ENCODE data around the gene FARSA.
A peak's percentile ranks its signal among the peaks of the same experiment; 100 is the strongest.

The FARSA gene

GRCh38 chr19:12884926-12885748, 48.4 kb downstream of the FARSA start:
- Mint-ChIP-seq H3K9me3 (peaks cover 12% of the 10 kb centered on the region), H3K27me3 (ENCODE audit: low read depth) (no peaks in the 10 kb centered on the region), H3K36me3 (ENCODE audit: low read depth) (peaks cover 7% of the 10 kb centered on the region), H3K4me1 (ENCODE audit: low read depth) (peaks cover 14% of the 10 kb centered on the region), H3K27ac (peak overlapping the region; percentile 80), H3K4me3 (peak overlapping the region; percentile 85)
- DNase-seq (ENCODE audit: low spot score) = peak; percentile 86

- peaks cover 7% of the 10 kb centered on the region for H3K36me3 Mint-ChIP-seq (ENCODE audit: low read depth)
- H3K9me3 Mint-ChIP-seq = peaks cover 12% of the 10 kb centered on the region
- peak overlapping the region; percentile 85 for H3K4me3 Mint-ChIP-seq
- H3K27me3 Mint-ChIP-seq (ENCODE audit: low read depth) = no peaks in the 10 kb centered on the region
- DNase-seq (ENCODE audit: low spot score) = no peak
- H3K4me1 Mint-ChIP-seq (ENCODE audit: low read depth) = peaks cover 18% of the 10 kb centered on the region
- no peak overlapping the region for H3K27ac Mint-ChIP-seq
These were observed 48.9 kb downstream of the FARSA start for GRCh38 chr19:12884627-12884925.

GRCh38 chr19:12884202-12884601, 49.3 kb downstream of the FARSA start:
- DNase-seq (ENCODE audit: low spot score) = no peak
- Mint-ChIP-seq H3K27ac (no peak overlapping the region), H3K4me3 (peak overlapping the region; percentile 85), H3K4me1 (ENCODE audit: low read depth) (peaks cover 18% of the 10 kb centered on the region), H3K36me3 (ENCODE audit: low read depth) (peaks cover 7% of the 10 kb centered on the region), H3K27me3 (ENCODE audit: low read depth) (no peaks in the 10 kb centered on the region), H3K9me3 (peaks cover 12% of the 10 kb centered on the region)

- H3K27ac Mint-ChIP-seq = peak overlapping the region; percentile 64
- H3K4me1 Mint-ChIP-seq (ENCODE audit: low read depth) = peaks cover 18% of the 10 kb centered on the region
- H3K4me3 Mint-ChIP-seq = peak overlapping the region; percentile 93
- peaks cover 12% of the 10 kb centered on the region for H3K9me3 Mint-ChIP-seq
- DNase-seq (ENCODE audit: low spot score) = no peak
- H3K36me3 Mint-ChIP-seq (ENCODE audit: low read depth) = peaks cover 15% of the 10 kb centered on the region
- no peaks in the 10 kb centered on the region for H3K27me3 Mint-ChIP-seq (ENCODE audit: low read depth)
These were observed 50.9 kb downstream of the FARSA start for GRCh38 chr19:12882589-12882988.

GRCh38 chr19:12881172-12881808, 52.2 kb downstream of the FARSA start, which contains the start of gene DNASE2:
DNASE2 (minus strand) TSS chr19:12881449; CDS start chr19:12881375, 74 bp downstream.
- Mint-ChIP-seq H3K27ac (peak within 1 kb of the TSS; percentile 90), H3K27me3 (ENCODE audit: low read depth) (no peaks in the 10 kb centered on the region), H3K4me1 (ENCODE audit: low read depth) (peaks cover 18% of the 10 kb centered on the region), H3K9me3 (peaks cover 12% of the 10 kb centered on the region), H3K4me3 (peak within 1 kb of the TSS; percentile 93), H3K36me3 (ENCODE audit: low read depth) (peaks cover 15% of the 10 kb centered on the region)
- DNase-seq (ENCODE audit: low spot score) = peak; percentile 91

GRCh38 chr19:12880551-12881171, 52.9 kb downstream of the FARSA start:
- H3K4me1 Mint-ChIP-seq (ENCODE audit: low read depth) = peaks cover 18% of the 10 kb centered on the region
- peak overlapping the region; percentile 93 for H3K4me3 Mint-ChIP-seq

GRCh38 chr19:12875086-12875485, 58.4 kb downstream of the FARSA start:
- H3K9me3 Mint-ChIP-seq = peaks cover 5% of the 10 kb centered on the region
- H3K27ac Mint-ChIP-seq = no peak overlapping the region
- no peak overlapping the region for H3K4me3 Mint-ChIP-seq
- peaks cover 25% of the 10 kb centered on the region for H3K36me3 Mint-ChIP-seq (ENCODE audit: low read depth)
- peaks cover 4% of the 10 kb centered on the region for H3K4me1 Mint-ChIP-seq (ENCODE audit: low read depth)
- no peak for DNase-seq (ENCODE audit: low spot score)
- H3K27me3 Mint-ChIP-seq (ENCODE audit: low read depth) = no peaks in the 10 kb centered on the region

More at GRCh38 chr19:12880551-12881171, 52.9 kb downstream of the FARSA start:
- peaks cover 17% of the 10 kb centered on the region for H3K36me3 Mint-ChIP-seq (ENCODE audit: low read depth)
- H3K9me3 Mint-ChIP-seq = peaks cover 12% of the 10 kb centered on the region
- DNase-seq (ENCODE audit: low spot score) = no peak
- no peaks in the 10 kb centered on the region for H3K27me3 Mint-ChIP-seq (ENCODE audit: low read depth)
- H3K27ac Mint-ChIP-seq = peak overlapping the region; percentile 90

GRCh38 chr19:12873891-12874745, 59.4 kb downstream of the FARSA start:
- no peak for DNase-seq (ENCODE audit: low spot score)
- H3K27me3 Mint-ChIP-seq (ENCODE audit: low read depth) = no peaks in the 10 kb centered on the region
- peaks cover 25% of the 10 kb centered on the region for H3K36me3 Mint-ChIP-seq (ENCODE audit: low read depth)
- no peak overlapping the region for H3K4me3 Mint-ChIP-seq
- H3K9me3 Mint-ChIP-seq = peaks cover 5% of the 10 kb centered on the region
- no peaks in the 10 kb centered on the region for H3K4me1 Mint-ChIP-seq (ENCODE audit: low read depth)
- H3K27ac Mint-ChIP-seq = no peak overlapping the region

- H3K27me3 Mint-ChIP-seq (ENCODE audit: low read depth) = no peaks in the 10 kb centered on the region
- H3K4me3 Mint-ChIP-seq = peak overlapping the region; percentile 26
- no peak overlapping the region for H3K27ac Mint-ChIP-seq
- H3K4me1 Mint-ChIP-seq (ENCODE audit: low read depth) = peaks cover 2% of the 10 kb centered on the region
- peaks cover 5% of the 10 kb centered on the region for H3K9me3 Mint-ChIP-seq
- peaks cover 21% of the 10 kb centered on the region for H3K36me3 Mint-ChIP-seq (ENCODE audit: low read depth)
- DNase-seq (ENCODE audit: low spot score) = peak; percentile 43
These were observed 60.3 kb downstream of the FARSA start for GRCh38 chr19:12872941-12873890.

Data from T-helper 2 cell treated with Interferon-gamma antibody and Interleukin-4, amounts not matched to agents 5 μg/mL and 100 μg/mL, for 36 hours (primary cell).